GM19238 (cell line): Measurements from ENCODE around the gene CXorf65.

ENCODE experiments used
- DNase-seq: peaks from one replicate; pipeline ENCODE4 v3.0.0; 2011; ENCODE audit warnings: low spot score; ENCODE audit not compliant: insufficient read length

The CXorf65 gene

DNA sequence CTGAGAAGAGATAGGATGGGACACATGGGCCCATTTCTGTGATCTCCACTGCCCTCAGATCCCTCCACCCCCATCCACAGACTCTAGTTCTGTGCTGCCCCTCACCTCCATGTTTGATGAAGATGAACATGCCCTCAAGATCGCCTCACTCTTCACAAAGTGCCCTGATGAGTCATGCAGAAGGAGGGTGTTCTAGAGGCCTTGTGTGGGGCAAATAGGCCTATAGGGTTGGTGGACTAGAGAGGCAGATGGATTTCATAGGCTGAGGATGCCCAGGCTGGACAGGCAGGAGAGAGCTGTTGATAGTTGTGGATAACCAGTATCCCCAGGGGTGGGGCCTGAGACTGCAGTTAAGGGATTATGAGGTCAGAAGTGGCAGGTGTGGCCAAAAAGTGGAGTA, at the start of gene CXorf65:
Gene CXorf65, minus strand, starts transcription at position 314 of the 400 bp plus-strand sequence. Its CDS starts 184 bp downstream, at position 130.
- no peak for DNase-seq

DNA sequence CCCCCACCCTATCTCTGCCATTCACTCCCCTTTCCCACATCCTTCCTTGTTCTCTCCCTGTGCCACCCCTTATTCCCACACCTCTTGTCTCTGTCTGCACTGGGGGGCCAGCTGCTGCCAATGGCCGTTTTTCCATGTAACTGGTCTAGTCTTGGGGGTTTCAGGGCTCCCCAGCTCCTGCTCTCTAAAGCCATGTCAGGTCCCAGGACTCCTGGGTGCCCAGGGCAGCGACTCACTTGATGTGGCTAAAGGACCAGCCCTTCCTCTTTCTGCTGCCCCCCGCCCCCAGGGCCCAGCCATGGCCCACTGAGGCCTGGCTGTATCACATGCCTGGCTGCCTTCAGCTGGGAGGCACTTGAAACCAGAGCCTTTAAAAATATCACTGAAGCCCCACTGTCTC, 48.1 kb upstream of the CXorf65 start:
- no peak for DNase-seq

DNA sequence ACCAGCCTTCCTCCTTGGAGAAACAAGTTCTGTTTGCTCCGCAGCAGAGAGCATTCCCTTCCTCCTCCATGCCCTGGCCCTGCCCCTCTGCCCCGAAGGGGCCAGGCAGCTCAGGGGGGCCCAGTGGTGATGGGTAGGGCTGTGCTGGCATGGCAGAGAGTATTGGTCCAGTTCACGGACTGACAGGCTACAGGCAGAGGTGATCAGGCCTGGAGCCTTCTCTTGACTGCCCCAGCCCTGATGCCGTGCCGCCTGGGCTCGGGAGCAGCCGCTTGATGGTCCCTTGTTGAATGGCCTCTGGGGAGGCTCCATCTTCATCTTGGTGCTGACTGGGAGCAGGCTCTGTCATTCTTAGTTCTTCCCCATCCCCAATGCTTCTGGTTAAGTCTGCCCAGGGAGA, 47.7 kb upstream of the CXorf65 start:
- no peak for DNase-seq

DNA sequence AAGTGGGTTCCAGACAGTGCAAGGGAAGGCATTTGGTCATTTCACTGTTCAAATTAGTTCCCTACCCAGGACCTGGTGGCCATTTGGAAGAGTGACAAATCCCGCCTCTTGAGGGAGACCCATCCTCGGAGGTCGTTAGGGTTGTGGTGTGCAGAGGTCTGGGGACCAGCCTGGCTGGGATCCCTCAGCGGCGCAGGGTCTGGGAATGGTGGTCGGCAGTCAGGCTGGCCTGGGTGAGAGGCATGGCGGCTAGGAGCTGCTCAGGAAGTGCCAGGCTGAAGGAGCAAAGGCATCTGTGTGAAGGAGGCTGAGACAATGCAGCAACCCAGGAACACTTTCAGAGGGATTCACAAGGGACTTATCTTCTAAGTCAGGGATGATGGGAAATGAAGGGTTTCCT, 44.8 kb upstream of the CXorf65 start:
- DNase-seq, result no peak

DNA sequence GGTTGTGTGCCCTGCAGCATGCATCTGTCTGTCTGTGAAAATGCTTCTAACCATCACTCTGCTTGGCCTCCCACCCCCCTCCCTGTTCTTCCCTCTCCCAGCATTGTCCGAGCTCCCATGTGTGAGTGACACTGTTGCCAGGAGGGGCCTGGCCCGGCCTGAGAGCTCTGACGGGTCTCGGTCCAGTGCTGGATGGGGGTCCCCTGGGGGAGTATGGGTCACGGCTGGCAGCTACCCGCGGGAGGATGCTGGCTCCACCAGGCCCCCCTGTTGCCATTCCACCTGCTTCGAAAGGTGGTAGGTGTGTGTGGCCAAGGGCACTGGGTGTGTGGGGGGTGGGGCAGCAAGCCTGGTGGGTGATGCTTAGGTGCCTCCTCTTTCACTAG, 41.7 kb upstream of the CXorf65 start:
- no peak for DNase-seq

DNA sequence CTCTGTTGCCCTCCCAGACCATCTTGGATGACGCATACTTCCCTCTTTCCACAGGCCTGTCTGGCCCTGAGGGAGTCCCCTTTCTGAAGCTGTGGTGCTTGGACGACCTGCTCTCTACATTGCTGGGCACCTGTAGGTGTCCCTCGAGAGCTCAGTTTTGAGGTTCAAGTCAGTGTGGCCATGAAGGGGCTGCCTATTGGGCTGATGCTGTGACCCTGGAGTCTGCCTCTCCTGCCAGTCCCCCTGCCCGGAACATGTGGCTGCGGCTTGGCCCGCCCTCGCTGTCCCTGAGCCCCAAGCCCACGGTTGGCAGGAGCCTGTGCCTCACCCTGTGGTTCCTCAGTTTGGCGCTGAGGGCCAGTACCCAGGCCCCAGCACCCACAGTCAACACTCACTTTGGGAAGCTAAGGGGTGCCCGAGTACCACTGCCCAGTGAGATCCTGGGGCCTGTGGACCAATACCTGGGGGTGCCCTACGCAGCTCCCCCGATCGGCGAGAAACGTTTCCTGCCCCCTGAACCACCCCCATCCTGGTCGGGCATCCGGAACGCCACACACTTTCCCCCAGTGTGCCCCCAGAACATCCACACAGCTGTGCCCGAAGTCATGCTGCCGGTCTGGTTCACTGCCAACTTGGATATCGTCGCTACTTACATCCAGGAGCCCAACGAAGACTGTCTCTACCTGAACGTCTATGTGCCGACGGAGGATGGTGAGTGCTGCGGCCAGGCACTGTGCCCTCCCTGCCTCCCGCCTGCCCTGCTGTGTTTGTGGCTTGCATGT, 41.1 kb upstream of the CXorf65 start:
- DNase-seq, result no peak

DNA sequence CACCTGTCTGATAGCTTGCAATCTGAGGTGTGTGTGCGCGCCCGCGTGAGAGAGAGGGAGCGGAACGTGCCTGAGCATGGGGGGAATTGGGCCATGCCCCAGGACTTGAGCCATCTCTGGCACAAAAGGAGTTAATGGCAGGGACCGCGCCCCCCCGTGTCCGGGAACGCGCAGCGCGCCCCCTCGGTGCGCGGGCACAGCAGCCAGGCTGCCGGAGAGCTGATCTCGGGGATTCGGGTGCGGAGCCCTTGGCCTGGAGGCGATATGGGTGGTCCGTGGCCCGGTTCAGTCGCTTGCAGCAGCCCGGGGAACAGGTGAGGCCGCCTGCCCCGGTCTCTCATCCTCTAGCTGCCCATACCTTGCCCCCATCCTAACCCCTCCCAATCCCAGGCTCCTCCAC, 38.1 kb upstream of the CXorf65 start, which contains the start of gene NLGN3:
Gene NLGN3, plus strand, starts transcription at position 191 of the 400 bp plus-strand sequence. CDS start 2,909 bp downstream, outside the sequence.
- no peak for DNase-seq

DNA sequence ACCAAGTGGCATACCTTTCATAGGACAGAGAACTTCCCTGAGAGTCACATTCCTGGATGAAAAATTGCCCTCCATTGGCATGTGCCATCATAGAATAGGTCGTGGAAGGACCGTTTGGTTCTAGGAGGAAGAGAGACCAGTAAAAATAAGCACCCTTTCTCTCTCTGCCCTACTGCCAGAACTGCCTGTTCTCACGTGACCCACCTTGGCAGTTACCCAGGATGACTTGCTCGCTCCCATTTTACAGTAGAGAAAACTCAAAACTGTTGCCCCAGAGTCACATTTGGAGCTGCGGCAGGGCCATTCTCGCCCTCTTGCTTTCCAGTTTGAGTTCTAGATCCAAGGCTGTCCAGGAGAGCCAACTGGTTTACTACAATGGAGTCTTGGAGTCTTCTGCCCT, 37.0 kb upstream of the CXorf65 start:
- no peak for DNase-seq

DNA sequence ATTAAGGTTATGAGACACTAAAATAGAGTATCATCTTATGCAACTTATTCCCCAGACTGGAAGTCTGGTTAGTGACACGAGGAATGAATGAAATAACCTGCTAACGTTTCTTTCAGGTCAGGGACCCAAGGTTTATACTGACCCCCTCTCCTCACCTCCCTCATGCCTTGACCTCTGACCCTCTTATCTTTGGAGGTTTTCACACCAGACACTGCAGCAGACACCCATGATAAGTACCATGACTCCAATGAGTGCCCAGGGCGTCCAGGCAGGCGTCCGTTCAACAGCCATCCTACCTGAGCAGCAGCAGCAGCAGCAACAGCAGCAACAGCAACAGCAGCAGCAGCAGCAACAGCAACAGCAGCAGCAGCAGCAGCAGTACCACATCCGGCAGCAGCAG, 33.9 kb upstream of the CXorf65 start:
- DNase-seq, result no peak

DNA sequence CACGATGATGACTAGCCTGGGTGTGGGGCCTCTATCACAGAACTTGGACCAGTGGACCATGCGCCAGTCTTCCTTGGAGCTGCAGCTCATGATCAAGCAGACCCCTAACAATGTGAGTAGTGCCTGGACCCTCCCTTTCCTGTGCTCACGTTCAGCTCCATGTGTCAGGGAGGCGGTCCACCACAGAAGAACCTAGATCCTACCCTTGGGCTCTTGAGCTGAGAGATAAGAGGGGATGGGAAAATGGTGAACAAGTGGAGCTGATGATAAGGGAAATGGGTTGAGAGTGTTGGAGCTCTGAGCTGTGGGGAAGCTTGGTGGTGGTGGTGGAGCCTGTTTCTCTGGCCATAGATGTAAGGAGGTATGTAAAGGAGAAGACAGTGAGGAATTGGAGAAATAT, 25.0 kb upstream of the CXorf65 start:
- no peak for DNase-seq

DNA sequence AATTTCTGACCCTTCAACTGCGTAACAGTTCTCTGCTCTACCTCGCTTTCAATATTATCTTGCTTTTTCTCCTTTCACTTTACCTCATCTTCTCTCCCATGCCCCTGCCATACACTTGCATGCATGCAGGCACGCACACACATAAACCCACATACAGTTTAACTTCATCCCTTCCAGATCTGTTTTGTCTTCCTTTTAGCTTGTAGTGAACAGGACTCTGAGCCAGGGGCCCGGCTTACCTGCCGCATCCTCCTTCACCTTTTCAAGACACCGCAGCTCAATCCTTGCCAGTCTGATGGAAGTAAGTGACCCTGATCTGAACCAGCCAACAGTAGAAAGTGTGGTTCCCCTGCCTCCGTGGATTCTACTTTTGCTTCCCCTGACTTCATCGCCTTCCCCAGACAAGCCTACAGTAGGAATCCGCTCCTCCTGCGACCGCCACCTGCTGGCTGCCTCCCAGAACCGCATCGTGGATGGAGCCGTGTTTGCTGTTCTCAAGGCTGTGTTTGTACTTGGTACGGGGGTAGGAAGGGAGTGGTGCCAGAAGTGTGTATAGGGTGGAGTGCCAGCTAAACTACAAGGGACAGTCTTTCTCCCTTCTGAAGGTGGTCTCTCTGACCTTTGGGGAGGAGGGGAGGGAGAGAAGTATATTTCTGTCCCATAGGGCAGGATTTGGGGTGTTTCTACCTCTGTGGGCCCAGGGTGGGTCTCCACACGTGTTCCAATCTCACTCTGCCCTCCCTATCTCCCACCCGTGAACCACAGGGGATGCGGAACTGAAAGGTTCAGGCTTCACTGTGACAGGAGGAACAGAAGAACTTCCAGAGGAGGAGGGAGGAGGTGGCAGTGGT, 22.6 kb upstream of the CXorf65 start:
- peak; percentile 58 for DNase-seq

DNA sequence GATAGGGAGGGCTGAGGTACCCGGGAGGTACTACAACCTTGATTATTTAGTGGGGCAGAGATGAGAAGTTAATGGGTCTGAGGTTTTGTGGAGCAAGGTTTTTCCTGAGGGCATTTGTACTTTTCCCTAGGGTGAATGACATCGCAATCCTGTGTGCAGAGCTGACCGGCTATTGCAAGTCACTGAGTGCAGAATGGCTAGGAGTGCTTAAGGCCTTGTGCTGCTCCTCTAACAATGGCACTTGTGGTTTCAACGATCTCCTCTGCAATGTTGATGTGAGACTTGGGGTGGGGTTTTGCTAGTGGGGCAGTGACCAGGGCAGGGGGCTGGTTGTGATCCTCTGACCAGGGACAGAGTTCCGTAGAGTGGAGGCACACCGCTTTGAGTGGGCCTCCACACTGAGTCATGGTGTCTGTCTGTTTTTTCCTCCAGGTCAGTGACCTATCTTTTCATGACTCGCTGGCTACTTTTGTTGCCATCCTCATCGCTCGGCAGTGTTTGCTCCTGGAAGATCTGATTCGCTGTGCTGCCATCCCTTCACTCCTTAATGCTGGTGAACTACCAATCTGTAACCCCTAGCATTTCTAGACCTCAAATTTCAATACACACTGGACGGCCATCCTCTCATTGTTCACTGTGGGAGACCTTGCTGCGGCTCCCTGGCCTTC, 21.8 kb upstream of the CXorf65 start:
- DNase-seq, result no peak

DNA sequence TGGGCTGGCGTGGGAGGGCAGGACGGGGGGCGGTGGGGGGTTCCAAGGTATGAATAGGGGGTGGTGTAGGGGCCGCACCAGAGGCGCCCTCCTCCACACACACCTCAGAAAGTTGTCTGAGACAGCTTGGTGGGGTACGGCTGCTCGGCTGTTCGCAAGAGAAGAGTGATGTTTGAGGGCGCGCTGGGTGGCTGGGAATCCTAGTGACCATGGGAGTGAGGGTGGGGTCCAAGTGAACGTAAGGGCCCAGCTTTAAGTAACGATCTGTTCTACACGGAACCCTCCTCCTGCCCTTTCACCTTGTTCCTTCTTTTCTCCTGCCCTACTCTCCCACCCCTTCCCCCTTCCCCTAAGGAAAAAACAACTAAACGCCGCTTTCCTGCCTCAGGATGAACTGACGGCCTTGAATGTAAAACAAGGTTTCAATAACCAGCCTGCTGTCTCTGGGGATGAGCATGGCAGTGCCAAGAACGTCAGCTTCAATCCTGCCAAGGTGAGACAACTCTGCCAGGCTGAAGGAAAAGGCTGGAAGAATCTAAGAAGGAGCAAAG, 12.5 kb upstream of the CXorf65 start:
- DNase-seq, result no peak

DNA sequence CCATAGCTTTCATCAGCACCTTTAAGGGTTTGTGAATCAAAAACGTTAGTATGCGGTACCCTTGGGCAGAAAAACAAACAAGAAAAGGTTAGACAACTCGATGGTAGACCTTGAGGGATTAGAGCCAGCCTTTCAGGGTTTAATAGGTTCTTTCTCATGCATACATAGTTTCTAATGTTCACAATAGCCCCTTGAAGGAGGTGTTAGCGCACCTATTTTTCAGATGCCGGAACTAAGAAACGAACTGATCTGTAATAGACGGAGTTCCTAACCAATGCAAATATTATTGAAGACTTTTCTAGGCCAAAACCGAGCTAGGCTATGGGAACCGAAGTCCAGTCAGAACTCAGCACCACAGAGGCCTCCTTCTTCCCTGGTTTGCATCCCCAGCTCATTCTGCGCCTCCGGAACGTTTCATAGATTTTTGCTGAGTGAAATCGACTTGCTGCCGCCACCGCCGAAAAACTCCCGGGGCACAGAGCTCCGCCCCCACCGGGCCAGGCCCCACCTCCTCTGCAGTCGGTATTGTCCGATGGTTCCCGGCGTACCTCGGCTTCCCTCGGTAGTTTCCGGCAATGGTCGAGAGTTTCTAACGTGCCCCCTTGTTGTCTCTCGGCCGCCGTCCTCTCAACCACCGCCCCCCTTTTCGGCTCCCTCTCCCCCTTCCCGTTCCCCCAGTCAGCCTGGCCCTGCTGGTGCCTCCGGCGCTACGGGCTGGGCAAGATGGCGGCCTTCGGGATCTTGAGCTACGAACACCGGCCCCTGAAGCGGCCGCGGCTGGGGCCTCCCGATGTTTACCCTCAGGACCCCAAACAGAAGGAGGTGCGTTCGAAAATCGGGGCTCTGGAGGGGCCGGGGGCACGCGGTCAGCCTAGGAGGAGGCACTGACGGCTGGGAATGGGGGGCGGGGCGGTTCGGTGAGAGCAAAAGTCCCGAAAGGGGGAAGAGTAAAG, 11.8 kb upstream of the CXorf65 start, which contains the start of gene MED12:
Gene MED12, plus strand, starts transcription at position 565 of the 953 bp plus-strand sequence. Its CDS starts 159 bp downstream, at position 724.
- DNase-seq, result peak; percentile 66

DNA sequence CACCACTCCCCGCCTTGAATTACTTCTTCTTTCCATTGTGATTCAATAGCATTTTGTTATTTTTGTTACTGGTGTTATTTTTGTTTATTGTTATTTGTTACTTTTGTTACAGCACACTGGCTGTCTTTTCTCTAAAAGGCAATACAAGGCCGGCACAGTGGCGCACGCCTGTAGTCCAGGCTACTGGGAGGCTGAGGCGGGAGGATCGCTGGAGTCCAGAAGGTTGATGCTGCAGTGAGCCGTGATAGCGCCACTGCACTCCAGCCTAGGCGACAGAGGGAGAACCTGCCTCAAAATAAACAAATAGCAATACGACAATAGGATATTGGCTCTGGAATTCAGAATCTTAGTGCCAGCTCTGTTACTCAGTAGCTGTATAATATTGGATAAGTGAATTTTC, 10.8 kb upstream of the CXorf65 start:
- DNase-seq, result no peak

DNA sequence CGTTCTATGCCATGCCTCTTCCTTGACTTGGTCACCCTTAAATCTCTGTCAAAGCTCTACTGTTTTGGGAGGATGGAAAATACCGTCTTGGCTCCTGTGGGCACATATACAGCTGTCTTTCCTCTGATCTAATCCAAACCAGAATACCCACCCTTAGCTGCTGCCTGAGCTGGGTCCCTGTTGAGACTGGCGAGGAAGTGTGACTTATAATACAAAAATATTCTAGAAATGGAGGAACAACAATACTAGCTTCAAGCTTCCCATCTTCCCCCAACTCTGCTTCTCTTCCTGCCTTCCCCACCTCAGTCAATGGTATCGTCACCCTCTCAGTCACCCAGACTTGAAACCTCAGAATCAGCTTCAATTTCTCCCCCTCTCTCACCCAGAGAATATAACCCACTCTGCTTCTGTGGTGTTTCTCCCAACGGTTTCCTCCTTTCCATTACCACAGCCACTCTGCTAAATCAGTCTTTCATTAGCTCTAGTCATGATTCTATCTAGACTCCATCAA, 5.4 kb upstream of the CXorf65 start:
- no peak for DNase-seq

DNA sequence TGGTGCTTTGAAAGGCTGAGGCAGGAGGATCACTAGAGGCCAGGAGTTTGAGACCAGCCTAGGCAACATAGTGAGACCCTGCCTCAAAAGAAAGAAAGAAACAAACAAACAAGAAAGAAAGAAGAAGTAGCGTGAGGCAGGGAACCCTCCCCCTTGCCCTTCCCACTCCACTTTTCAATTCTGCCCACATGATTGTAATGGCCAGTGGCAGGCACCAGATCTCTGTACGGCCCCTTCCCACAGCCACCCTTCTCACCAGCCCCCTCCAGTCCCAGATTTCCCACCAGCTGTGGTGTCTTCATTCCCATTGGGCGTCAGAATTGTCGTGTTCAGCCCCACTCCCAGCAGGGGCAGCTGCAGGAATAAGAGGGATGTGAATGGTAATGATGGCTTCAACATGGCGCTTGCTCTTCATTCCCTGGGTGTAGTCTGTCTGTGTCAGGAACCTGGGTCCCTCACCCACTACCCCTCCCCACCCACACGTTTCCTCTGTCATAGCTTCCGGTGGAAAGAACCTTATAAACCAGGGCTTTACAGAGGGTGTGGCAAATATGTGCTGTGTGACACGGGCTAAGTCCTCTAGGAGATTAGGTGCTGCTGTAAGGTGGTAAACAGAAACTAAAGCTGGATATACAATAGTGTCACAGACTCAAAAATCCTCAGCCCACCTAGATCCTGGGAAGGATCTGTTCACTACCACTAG, 4.8 kb upstream of the CXorf65 start, which contains the start of gene IL2RG:
Gene IL2RG, minus strand, starts transcription at position 437 of the 703 bp plus-strand sequence. Its CDS starts 38 bp downstream, at position 399.
- peak; percentile 43 for DNase-seq

DNA sequence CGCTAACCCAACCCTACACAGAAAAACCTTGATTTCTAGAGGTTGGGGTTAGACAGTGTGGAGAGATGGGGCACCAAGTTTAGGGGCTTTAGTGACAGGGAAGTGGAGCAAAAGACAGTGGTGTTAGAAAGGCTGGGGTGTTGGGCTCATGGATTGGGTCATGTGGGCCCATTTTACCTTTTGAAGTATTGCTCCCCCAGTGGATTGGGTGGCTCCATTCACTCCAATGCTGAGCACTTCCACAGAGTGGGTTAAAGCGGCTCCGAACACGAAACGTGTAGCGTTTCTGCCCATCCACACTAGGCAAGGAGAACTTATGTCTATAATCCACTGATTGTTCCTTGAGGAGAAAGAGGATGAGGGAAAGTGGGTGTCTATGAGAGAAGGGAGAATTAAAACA, 2.5 kb upstream of the CXorf65 start:
- no peak for DNase-seq

DNA sequence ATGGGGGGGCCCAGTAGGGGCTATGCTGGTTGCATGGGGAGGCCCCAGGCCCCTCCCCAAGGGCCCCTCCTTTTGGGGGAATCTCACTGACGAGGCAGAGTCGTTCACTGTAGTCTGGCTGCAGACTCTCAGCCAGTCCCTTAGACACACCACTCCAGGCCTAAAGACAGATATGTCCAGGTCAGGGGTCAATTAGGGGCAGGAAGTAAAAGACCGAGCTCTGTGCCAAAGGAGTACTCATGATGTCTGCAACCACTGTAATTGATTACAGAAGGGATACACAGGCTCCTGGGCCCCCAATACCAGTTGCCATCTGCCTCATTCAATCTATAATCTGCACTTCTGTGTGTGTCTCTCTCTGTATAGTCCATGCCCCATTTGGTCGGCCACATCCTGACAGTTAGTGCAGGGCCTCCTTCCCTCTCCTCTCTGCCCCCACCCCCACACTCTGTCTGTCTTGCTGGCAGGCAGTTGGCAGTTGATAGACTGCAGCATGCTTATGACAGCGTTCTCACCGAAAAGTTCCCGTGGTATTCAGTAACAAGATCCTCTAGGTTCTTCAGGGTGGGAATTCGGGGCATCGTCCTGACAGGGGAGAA, 1.3 kb upstream of the CXorf65 start:
- DNase-seq, result no peak
